NCI-H146 treated with DMSO at 0.1 percent for 48 hours (cell line): ENCODE data around the gene SPAG5.
"Not testable (repeated sequence)": the region's sequence is repeated elsewhere in the genome, so short reads cannot be mapped to it uniquely, and the experiment has no call there.

Experiments
- DNase-seq: peaks from one replicate; lab custom pipeline; 2025; ENCODE audit not compliant: unreplicated experiment; lab: John Stamatoyannopoulos, UW

SPAG5 gene

DNA sequence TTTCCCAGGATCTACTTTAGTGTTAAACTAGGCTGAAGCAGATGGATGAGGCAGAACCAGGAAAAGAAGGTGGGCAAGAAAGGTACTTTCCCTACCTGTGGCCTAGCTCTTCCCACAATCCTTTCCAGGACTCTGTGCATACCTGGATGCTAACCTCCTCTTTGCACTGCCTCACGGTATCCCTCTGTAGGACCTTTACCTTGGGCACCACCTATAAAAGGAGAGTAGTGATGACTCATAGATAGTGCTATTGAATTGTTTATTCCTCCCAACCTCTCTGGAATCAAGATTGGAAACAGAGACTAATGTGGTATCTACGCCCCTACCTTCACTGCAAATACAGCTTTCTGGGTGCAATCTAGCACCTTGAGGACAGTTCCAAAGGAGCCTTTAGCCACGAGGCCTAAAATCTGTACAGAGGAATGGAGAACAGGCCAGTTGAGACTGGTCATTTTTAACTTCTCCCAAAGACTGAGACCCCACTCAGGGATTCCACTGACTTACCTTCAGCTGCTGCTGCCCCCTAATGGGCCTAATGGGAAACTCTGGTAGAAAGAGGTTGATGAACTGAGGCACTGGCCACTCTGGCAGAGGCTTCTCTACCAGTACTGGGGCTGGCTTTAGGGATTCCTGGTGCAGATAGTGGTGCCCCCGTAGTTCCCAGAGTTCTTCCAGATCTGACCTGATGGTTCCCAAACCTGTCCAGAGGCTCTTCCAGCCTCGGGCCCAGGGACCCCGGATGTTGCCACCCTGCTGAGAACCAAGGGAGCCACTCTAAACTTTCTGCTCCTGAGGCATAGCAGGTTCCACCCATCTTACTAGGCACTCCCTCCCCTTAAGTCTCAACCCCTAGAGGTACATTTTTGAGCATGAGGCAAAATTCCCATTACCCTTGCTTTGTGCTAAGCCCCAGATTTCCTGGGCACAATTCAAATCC, 14.4 kb upstream of the SPAG5 start:
- DNase-seq = no peak

DNA sequence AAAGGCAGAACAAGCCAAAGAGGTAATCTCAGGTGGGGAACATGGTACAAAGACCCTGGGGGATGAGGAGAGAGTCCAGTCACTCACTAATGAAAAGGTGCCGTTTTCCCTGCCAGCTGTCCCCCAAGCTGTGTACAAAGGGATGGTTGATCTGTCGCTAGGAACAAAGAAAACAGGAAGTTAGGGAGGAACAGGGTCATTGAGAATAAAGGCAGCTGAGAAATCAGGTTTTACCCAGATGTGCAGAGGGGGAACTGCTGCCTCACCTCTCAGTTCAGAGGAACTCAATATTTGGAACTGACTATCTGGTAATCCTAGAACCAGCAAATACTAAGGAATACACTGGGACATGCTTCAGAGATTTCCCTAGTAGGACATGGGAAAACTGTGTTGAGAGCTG, 13.7 kb upstream of the SPAG5 start:
- peak; percentile 36 for DNase-seq

DNA sequence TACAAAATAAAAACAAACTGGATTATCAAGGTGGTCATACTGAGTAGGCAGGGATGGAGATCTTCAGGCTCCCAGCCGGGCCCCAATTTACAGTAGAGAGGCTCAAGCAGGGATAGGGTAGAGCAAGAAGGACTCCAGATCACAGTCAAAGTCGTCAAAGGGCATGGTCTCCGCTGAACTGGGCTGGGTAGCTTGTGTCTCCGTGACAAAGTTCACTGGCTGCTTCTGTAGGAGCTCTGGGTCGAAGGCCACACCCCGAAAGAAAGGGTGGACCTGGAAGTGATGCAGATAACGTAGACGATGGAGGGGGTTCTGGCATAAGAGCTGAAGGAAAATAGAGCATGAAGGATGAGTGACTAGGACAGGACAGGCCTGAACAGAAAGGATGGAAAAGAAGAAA, 11.6 kb upstream of the SPAG5 start:
- no peak for DNase-seq

GRCh38 chr17:28604031-28604430, 5.2 kb upstream of the SPAG5 start:
- not testable (repeated sequence) for DNase-seq

GRCh38 chr17:28599311-28600184, 723 bp upstream of the SPAG5 start:
- peak; percentile 51 for DNase-seq

DNA sequence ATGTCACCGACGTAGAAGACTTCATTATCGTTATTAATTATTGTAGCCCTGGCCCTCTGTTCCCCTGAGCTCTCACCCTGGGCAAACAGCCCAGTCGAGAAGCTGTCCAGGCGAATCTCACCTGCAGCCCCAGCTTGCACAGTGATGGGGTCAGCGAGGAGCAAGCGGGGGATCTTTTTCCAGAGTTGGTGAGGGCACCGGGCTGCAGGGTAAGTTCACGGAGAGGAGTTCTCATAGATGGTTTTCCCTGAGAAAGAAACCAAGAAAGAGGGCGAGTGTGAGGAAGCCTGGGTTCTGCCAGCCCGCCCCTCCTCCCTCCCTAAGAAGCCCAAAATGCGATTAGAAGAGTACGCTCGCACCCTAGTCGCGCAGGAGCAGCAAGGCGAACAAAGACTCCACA, 436 bp downstream of the SPAG5 start:
- DNase-seq = no peak

DNA sequence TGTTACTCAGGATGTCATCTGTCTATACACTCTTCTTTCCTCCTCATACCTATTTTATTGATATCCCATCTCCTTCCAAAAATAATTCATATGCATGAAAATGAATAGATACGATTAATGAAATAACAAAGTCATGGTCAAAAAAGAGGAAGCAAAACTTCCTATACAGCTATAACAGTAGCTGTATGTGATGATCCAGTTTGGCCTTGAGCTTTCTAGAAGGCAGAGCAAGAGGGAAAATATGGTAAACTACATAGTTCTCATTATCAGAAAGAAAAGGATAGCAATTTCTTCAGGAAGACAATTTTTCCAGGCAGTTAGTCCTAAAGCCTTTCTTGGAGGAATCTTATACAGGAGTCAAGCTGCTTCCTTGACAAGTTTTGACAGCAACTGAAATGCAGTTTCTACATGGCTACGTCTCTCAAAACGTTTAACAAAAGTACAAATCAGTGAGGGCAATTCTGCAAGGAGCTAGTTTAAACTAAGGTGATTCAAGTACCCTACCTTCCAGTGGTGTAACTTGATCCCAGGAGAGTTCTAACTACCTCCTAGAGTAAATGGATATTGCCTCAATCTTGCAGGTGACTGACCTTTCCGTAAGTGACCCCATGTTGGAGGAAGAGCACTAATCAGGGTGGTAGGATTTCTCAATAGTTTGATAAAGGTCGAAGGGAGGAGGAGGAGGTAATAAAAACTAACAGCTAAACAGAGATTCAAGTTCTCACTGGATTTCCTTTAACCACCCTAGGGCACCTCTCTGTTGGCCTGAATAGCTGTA, 1.0 kb downstream of the SPAG5 start:
- no peak for DNase-seq

DNA sequence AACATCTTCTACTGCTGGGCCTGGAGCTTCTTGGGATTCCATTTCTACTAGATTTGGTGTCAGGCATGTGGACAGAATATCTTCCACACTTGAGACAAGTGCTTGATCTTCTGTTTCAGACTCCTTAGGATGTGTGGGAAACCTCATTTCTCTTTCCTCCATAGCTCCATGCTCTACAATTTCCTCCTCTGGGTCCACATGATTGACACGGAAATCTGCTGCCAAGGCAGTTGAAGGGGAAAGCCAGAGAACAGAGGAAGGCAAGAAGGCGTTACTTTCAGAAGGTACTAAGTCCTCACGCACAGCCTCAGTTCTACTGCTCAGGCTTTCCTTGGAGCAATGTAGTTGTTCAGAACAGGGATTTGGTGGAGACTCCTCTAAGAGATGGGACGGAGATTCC, 6.6 kb downstream of the SPAG5 start:
- DNase-seq = no peak

DNA sequence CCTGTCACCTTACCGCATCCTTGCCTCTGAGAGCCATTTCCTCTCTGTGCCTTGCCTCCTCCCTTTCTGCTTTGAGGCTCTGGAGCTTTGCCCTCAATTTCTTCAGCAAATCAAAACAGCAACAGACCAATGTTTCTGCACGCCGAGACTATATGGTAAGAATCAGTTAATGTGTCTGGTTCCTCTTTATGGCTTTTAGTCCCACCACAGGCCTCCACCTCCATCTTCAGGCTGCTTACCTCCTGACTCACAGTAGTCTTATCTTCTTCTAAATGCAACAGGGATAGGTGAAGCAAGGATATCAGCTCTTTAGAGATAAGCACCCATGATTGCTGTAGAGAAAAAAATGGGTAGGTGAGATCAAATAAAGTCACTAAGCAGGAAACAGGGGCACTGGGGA, 13.0 kb downstream of the SPAG5 start:
- no peak for DNase-seq

- DNase-seq = no peak
These were observed 14.4 kb downstream of the SPAG5 start for GRCh38 chr17:28584434-28584833.

- no peak for DNase-seq
These were observed 16.3 kb downstream of the SPAG5 start for GRCh38 chr17:28582513-28582912.

DNA sequence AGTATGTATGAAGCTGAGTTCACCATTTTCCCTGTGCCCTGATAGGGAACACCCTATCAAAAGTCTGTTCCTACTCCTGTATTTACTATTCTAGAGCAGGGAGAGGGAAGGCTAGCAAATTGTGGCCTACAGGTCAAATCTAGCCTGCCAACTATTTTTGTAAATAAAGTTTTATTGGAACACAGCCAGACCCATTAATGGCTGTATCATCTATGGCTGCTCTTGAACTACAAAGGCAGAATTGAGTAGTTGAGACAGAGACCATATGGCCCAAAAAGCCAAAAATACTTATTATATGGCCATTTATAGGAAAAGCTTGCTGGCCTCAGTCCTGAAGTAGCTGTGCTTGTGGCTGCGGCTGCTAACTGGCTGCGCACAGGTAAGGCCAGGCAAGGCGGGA, 17.9 kb downstream of the SPAG5 start:
- DNase-seq = no peak

- no peak for DNase-seq
These were observed 19.3 kb downstream of the SPAG5 start for GRCh38 chr17:28579526-28579925.

GRCh38 chr17:28578246-28579195, 20.3 kb downstream of the SPAG5 start:
- DNase-seq = no peak

- DNase-seq = no peak
These were observed 21.4 kb downstream of the SPAG5 start for GRCh38 chr17:28577466-28577824.

DNA sequence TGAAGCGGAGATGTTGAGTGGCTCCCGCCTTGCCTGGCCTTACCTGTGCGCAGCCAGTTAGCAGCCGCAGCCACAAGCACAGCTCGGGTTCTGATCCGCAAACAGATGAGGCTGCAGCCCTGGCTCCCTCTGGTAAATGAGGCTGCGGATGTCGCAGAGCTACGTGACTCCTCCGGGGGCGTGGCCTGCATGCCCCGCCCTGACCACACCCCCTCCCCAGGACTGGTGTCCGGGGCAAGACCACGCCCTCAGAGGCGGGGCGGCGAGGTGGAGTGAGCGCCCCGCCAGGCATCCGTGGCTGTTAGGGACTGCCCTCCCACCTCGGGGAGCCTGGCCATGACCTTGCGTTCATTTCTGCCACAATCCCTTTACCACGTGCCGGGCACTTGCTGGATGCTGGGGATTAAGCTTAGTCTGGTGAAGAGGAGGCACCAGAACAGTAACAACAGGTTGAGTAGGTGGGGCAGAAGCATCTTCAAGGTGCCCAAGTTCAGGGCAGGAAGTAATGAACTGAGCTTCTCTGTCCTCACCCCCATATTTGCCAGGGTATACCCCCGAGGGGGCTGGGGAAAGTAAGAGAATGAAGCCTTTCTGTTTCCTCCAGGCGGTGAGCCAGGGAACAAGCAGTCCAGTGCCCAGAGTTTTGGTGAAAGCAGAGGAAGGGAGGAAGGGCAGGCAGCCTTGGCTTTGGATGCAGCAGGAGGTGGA, 21.9 kb downstream of the SPAG5 start, which contains the start of gene ALDOC:
TSS of gene ALDOC (minus strand) at position 138 of the 708 bp plus-strand sequence. CDS start 1,363 bp downstream, outside the sequence.
- peak; percentile 86 for DNase-seq

DNA sequence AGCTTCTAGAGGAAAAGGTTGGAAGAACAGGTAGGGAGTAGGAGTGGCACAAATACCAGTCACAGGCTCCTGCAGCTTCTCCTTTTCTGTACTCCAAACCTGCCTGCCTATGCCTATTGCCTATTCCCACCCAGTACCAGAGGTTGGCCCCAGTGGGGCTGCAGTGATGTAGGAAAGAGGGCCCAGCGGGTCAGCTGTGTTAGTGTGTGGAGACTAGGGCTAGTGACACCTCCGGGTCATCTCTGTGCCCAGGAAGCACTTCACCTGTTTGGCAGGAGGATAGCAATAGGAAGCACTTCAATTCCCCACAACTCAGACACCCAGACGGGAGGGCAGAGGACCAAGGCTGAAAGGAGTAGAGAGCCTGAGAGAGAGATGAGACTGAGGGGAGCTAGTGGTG, 22.8 kb downstream of the SPAG5 start:
- DNase-seq = not testable (repeated sequence)

DNA sequence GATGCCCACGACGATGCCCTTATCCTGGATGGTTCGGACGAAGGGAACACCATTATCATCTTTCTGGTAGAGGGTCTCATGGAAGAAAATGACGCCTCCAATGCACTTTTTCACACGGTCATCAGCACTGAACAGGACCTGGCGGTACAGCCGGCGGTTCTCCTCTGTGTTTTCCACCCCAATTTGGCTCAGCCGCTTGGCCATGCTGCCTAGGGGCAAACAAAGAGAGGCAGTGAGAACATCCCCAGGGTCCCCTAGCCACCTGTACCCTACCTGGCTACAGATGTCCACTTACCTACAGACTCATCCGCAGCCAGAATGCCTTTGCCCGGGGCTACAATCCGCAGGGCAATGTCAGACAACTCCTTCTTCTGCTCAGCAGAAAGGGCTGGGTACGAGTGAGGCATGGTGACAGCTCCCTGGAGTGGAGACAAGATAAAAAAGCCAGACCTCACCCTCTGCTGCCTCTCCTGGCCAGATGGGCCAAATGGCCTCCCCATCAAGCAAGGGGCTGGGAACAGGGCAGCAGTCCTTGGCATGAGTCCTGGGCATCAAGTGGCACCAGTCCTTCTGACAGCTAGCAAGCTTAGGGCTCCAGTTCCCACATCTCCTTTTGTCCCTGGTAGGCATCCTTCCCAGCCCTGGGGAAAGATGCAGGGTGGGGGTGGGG, 23.6 kb downstream of the SPAG5 start:
- DNase-seq = no peak

DNA sequence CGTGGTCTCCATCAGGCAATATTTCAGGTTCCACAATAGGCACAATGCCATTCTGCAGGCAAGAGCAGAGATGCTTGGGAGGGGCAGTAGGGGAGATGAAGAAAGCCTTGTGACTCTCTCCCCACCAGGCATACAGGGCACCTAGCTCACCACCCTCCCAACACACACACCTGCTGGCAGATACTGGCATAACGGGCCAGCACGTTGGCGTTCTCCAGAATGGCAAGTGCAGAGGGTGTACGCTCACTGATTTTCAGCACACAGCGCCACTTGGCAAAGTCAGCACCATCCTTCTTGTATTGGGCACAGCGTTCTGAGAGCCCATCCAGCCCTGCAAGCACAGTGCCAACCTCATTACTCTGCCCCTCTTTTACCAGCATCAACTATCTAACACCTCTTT, 24.3 kb downstream of the SPAG5 start:
- DNase-seq = no peak
